ENCODE measurements around the gene PDXDC1.

GRCh38 chr16:15031179-15031578 lies 56.4 kb downstream of the PDXDC1 start:
- TF ChIP-seq TBP (optimal IDR thresholded peaks at IDR 0.05; ENCODE audit: low read depth, low read length) (no peak), GATAD2A (IDR thresholded peaks at IDR 0.05) (no peak), CTCF (IDR thresholded peaks at IDR 0.05 in 2 of 3, conservative IDR thresholded peaks at IDR 0.05 in 1 of 3; ENCODE audit: insufficient read depth in 2 of 3, low read depth in 1 of 3, low read length in 3 of 3) (no peak), IRF2 (CRISPR knock-in tag; IDR thresholded peaks at IDR 0.05) (no peak), SAFB2 (IDR thresholded peaks at IDR 0.05; ENCODE audit: borderline replicate concordance, low read depth, low read length, severe bottlenecking) (no peak), ZZZ3 (IDR thresholded peaks at IDR 0.05) (no peak), UBTF (IDR thresholded peaks at IDR 0.05; ENCODE audit: borderline replicate concordance in 1 of 2, low read depth in 2 of 2, low read length in 2 of 2) (no peak), ZKSCAN8 (CRISPR knock-in tag; IDR thresholded peaks at IDR 0.05) (no peak), EP300 (IDR thresholded peaks at IDR 0.05; ENCODE audit: low read length) (no peak), KLF1 (tag; IDR thresholded peaks at IDR 0.05) (no peak)

Data from K562 (cell line).